Spleen (tissue), 7 donors: ENCODE results near the gene CDC42BPA.

Source experiments
- POLR2A ChIP-seq, 3 donors: fragments of 450-650 bp; IDR thresholded peaks; one replicate each; pipeline ENCODE4 v1.5.1; 2017; ENCODE audit warnings: antibody characterized with exemption in 3 of 3, mild to moderate bottlenecking in 1 of 3
- TF ChIP-seq, protein P1 (sequence below), 11 experiments: fragments of 200-600 bp in 7 of 11; fragments of 450-650 bp in 4 of 11; sonication (generic) in 4 of 11; IDR thresholded peaks in 8 of 11; conservative IDR thresholded peaks in 3 of 11; 1 replicate in 7 of 11; 2 replicates in 4 of 11; pipeline versions ENCODE4 v1.4.0 to v1.8.0; 2016 to 2021; ENCODE audit warnings: antibody characterized with exemption in 11 of 11, inconsistent platforms in 4 of 11, mild to moderate bottlenecking in 1 of 11
- donor health status: DM: no; HTN: no; CAD: no; lungs with moderate emphysema.
- donor health status: DM: no; HTN: no; CAD: no.
- donor health status: DM: no; HTN: no; CAD: no.

- TF ChIP-seq, protein P1, sequence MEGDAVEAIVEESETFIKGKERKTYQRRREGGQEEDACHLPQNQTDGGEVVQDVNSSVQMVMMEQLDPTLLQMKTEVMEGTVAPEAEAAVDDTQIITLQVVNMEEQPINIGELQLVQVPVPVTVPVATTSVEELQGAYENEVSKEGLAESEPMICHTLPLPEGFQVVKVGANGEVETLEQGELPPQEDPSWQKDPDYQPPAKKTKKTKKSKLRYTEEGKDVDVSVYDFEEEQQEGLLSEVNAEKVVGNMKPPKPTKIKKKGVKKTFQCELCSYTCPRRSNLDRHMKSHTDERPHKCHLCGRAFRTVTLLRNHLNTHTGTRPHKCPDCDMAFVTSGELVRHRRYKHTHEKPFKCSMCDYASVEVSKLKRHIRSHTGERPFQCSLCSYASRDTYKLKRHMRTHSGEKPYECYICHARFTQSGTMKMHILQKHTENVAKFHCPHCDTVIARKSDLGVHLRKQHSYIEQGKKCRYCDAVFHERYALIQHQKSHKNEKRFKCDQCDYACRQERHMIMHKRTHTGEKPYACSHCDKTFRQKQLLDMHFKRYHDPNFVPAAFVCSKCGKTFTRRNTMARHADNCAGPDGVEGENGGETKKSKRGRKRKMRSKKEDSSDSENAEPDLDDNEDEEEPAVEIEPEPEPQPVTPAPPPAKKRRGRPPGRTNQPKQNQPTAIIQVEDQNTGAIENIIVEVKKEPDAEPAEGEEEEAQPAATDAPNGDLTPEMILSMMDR (IDR thresholded peaks at IDR 0.05 in 8 of 11, conservative IDR thresholded peaks at IDR 0.05 in 3 of 11) = no peak
- no peak for TF ChIP-seq POLR2A (IDR thresholded peaks at IDR 0.05)
Observed at GRCh38 chr1:227349967-227350366, 31.7 kb upstream of the CDC42BPA start.
